NT2/D1 (cell line): Measurements from ENCODE around the gene TFPI2.
"Not testable (repeated sequence)": the region's sequence is repeated elsewhere in the genome, so short reads cannot be mapped to it uniquely, and the experiment has no call there.

Experiments
- SUZ12 ChIP-seq: IDR thresholded peaks from 2 replicates; pipeline ENCODE4 v1.6.1; 2011; ENCODE audit not compliant: insufficient read length, insufficient read depth; ENCODE audit errors: extremely low read depth
- YY1 ChIP-seq: IDR thresholded peaks from 2 replicates; pipeline ENCODE4 v1.6.1; 2011; ENCODE audit not compliant: insufficient read length, insufficient read depth
- ZNF274 ChIP-seq: IDR thresholded peaks from 2 replicates; pipeline ENCODE4 v1.6.1; 2011; ENCODE audit warnings: mild to moderate bottlenecking, low read depth, low read length

DNA sequence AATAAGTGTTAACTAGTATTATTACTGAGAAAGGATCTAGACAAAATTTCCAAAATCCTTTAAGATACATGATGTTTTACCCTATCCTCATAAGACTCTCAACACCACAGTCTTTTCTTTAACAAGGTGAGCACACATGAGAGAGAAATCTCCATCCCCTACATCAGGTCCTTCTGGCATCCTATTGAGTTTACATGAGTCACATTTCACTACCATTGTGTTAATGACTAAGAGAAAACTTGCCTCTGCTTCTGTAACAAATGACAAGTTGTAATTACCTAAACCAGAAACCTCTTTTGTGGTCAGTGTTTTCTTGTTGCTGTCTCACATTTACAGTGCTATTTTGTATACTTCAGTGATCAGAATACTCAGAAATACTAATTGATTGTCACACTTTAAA is 21.1 kb upstream of the TFPI2 start:
- TF ChIP-seq ZNF274, YY1, SUZ12: not testable (repeated sequence)
